OCI-LY1 (cell line): ENCODE results near the gene EPHB2.

ENCODE experiments used
- CTCF ChIP-seq: fragments of 200-600 bp; sonication (generic), shearing (Covaris generic); IDR thresholded peaks from 2 replicates; pipeline ENCODE4 v1.5.1; 2017; ENCODE audit warnings: mild to moderate bottlenecking, antibody characterized with exemption, low read length, moderate library complexity, mixed read lengths
- EZH2 ChIP-seq: fragments of 200-600 bp; sonication (generic), shearing (Covaris generic); IDR thresholded peaks from 2 replicates; pipeline ENCODE4 v1.8.0; 2017; ENCODE audit warnings: borderline replicate concordance, mixed run types, mild to moderate bottlenecking, antibody characterized with exemption, low read length, moderate library complexity, mixed read lengths

- no peak for TF ChIP-seq CTCF
- no peak for TF ChIP-seq EZH2
These were observed 68.4 kb downstream of the EPHB2 start for GRCh38 chr1:22778862-22779520.
